ENCODE results near the gene WBP1L. TPM values are rescaled to one million over a fixed set of nuclear protein-coding genes. Genes with fewer than 3 reads are reported as not detected.
A peak's percentile ranks its signal among the peaks of the same experiment; 100 is the strongest.

WBP1L gene
- total RNA-seq, 3 donors from 2014 or later (not counting 1 experiment from before 2014, with no cell fraction given), result 34.6 to 48.4 (median 47.9) TPM

- TF ChIP-seq CTCF (IDR thresholded peaks at IDR 0.05), result no peak
- DNase-seq (no peak), ATAC-seq (no peak)
- peak overlapping the region in 1 of 2 donors; percentile 27 for H3K27ac Mint-ChIP-seq
- no peak overlapping the region for H3K4me3 Mint-ChIP-seq
- Histone ChIP-seq H3K27me3 (ENCODE audit: control insufficient read depth, insufficient read depth, low read length) (no peaks in the 10 kb centered on the region), H3K4me3 (ENCODE audit: low read length) (no peak overlapping the region), H3K36me3 (ENCODE audit: control insufficient read depth, insufficient read depth, low read length) (peaks cover 5% of the 10 kb centered on the region), H3K9me3 (ENCODE audit: control insufficient read depth, insufficient read depth, low read length) (no peaks in the 10 kb centered on the region), H3K4me1 (ENCODE audit: control insufficient read depth, insufficient read depth, low read length) (peaks cover 2% of the 10 kb centered on the region), H3K27ac (ENCODE audit: low read length) (no peak overlapping the region)
- intact Hi-C loops (cut with micrococcal nuclease), result no loop called here
- no peaks in the 10 kb centered on the region for H3K27me3 Mint-ChIP-seq (ENCODE audit: low read depth in 2 of 2)
- H3K4me1 Mint-ChIP-seq, result peaks cover 49 to 60% of the 10 kb centered on the region in 2 donors
- WGBS (ENCODE audit: insufficient coverage), result 67% methylated on average over 3 of the region's 7 CpGs
- H3K9me3 Mint-ChIP-seq, result peaks cover 0 to under 1% of the 10 kb centered on the region in 2 donors
- no peaks in the 10 kb centered on the region for H3K36me3 Mint-ChIP-seq
These were observed 21.6 kb downstream of the WBP1L start for GRCh38 chr10:102765336-102765735.

GRCh38 chr10:102767428-102768160 lies 23.8 kb downstream of the WBP1L start:
- Mint-ChIP-seq H3K4me3 (no peak overlapping the region), H3K36me3 (no peaks in the 10 kb centered on the region), H3K4me1 (peaks cover 48 to 57% of the 10 kb centered on the region in 2 donors), H3K9me3 (no peaks in the 10 kb centered on the region), H3K27ac (peak overlapping the region in 1 of 2 donors; percentile 60), H3K27me3 (ENCODE audit: low read depth in 2 of 2) (no peaks in the 10 kb centered on the region)
- no peak overlapping the region for H3K4me3 ChIP-seq (ENCODE audit: low read length)
- no peak overlapping the region for H3K27ac ChIP-seq (ENCODE audit: low read length)
- H3K36me3 ChIP-seq (ENCODE audit: control insufficient read depth, insufficient read depth, low read length), result peaks cover 5% of the 10 kb centered on the region
- H3K4me1 ChIP-seq (ENCODE audit: control insufficient read depth, insufficient read depth, low read length), result peaks cover 2% of the 10 kb centered on the region
- H3K9me3 ChIP-seq (ENCODE audit: control insufficient read depth, insufficient read depth, low read length), result no peaks in the 10 kb centered on the region
- DNase-seq, result no peak
- 88% methylated on average over 9 of the region's 9 CpGs for WGBS (ENCODE audit: insufficient coverage)
- peak in 2 of 3 donors; percentile 34 to 35 for ATAC-seq
- no peaks in the 10 kb centered on the region for H3K27me3 ChIP-seq (ENCODE audit: control insufficient read depth, insufficient read depth, low read length)
- intact Hi-C loops (cut with micrococcal nuclease), result no loop called here
- no peak for TF ChIP-seq CTCF (IDR thresholded peaks at IDR 0.05)

- no peak overlapping the region for H3K4me3 ChIP-seq (ENCODE audit: low read length)
- Mint-ChIP-seq H3K4me1 (peaks cover 60 to 65% of the 10 kb centered on the region in 2 donors), H3K9me3 (no peaks in the 10 kb centered on the region), H3K4me3 (no peak overlapping the region), H3K36me3 (no peaks in the 10 kb centered on the region), H3K27me3 (ENCODE audit: low read depth in 2 of 2) (no peaks in the 10 kb centered on the region), H3K27ac (peak overlapping the region; percentile 11 to 32)
- ATAC-seq (no peak), DNase-seq (no peak)
- no peaks in the 10 kb centered on the region for H3K9me3 ChIP-seq (ENCODE audit: control insufficient read depth, insufficient read depth, low read length)
- H3K27me3 ChIP-seq (ENCODE audit: control insufficient read depth, insufficient read depth, low read length), result no peaks in the 10 kb centered on the region
- intact Hi-C loops (cut with micrococcal nuclease), result no loop called here
- H3K4me1 ChIP-seq (ENCODE audit: control insufficient read depth, insufficient read depth, low read length), result peaks cover 12% of the 10 kb centered on the region
- WGBS (ENCODE audit: insufficient coverage), result 83% methylated on average over 5 of the region's 7 CpGs
- peaks cover 2% of the 10 kb centered on the region for H3K36me3 ChIP-seq (ENCODE audit: control insufficient read depth, insufficient read depth, low read length)
- no peak overlapping the region for H3K27ac ChIP-seq (ENCODE audit: low read length)
- no peak for TF ChIP-seq CTCF (IDR thresholded peaks at IDR 0.05)
These were observed 25.8 kb downstream of the WBP1L start for GRCh38 chr10:102769375-102770107.

All from natural killer cell (primary cell).